ENCODE results near the gene AHSA1.

The AHSA1 gene

GRCh38 chr14:77469067-77469505 lies 11.2 kb downstream of the AHSA1 start:
- no peak for DNase-seq
- intact Hi-C loops (cut with DNase I) = no loop called here

- intact Hi-C loops (cut with DNase I) = no loop called here
- no peak for DNase-seq
Observed at GRCh38 chr14:77469539-77469938, 11.6 kb downstream of the AHSA1 start.

- DNase-seq = no peak
- intact Hi-C loops (cut with DNase I) = no loop called here
Observed at GRCh38 chr14:77470224-77470870, 12.5 kb downstream of the AHSA1 start.

GRCh38 chr14:77473921-77474320 lies 16.0 kb downstream of the AHSA1 start:
- intact Hi-C loops (cut with DNase I) = no loop called here

GRCh38 chr14:77474479-77475177 lies 16.7 kb downstream of the AHSA1 start:
- intact Hi-C loops (cut with DNase I) = no loop called here
- DNase-seq = no peak

More at GRCh38 chr14:77473921-77474320, 16.0 kb downstream of the AHSA1 start:
- DNase-seq = no peak

GRCh38 chr14:77475432-77476115 lies 17.7 kb downstream of the AHSA1 start:
- intact Hi-C loops (cut with DNase I) = no loop called here
- peak in 1 of 42 donors; percentile 9 for DNase-seq

- DNase-seq = peak in 1 of 42 donors; percentile 2
- intact Hi-C loops (cut with DNase I) = no loop called here
Observed at GRCh38 chr14:77478029-77478428, 20.1 kb downstream of the AHSA1 start.

GRCh38 chr14:77478796-77479195 lies 20.9 kb downstream of the AHSA1 start:
- DNase-seq = no peak
- intact Hi-C loops (cut with DNase I) = no loop called here

- DNase-seq = no peak
- intact Hi-C loops (cut with DNase I) = no loop called here
Observed at GRCh38 chr14:77482422-77482821, 24.5 kb downstream of the AHSA1 start.

GRCh38 chr14:77485256-77485655 lies 27.4 kb downstream of the AHSA1 start:
- no peak for DNase-seq
- intact Hi-C loops (cut with DNase I) = no loop called here

- DNase-seq = no peak
- intact Hi-C loops (cut with DNase I) = no loop called here
Observed at GRCh38 chr14:77485901-77486678, 28.2 kb downstream of the AHSA1 start.

GRCh38 chr14:77488558-77488957 lies 30.7 kb downstream of the AHSA1 start:
- intact Hi-C loops (cut with DNase I) = no loop called here

GRCh38 chr14:77489041-77489440 lies 31.1 kb downstream of the AHSA1 start:
- intact Hi-C loops (cut with DNase I) = no loop called here
- no peak for DNase-seq

More at GRCh38 chr14:77488558-77488957, 30.7 kb downstream of the AHSA1 start:
- no peak for DNase-seq

- intact Hi-C loops (cut with DNase I) = no loop called here
- no peak for DNase-seq
Observed at GRCh38 chr14:77490347-77490986, 32.6 kb downstream of the AHSA1 start.

GRCh38 chr14:77491056-77491455 lies 33.2 kb downstream of the AHSA1 start:
- DNase-seq = no peak
- intact Hi-C loops (cut with DNase I) = no loop called here

GRCh38 chr14:77495334-77495733 lies 37.4 kb downstream of the AHSA1 start:
- intact Hi-C loops (cut with DNase I) = no loop called here
- DNase-seq = no peak

- peak; percentile 9 to 88 (median 70) for DNase-seq
- intact Hi-C loops (cut with DNase I) = no loop called here
Observed at GRCh38 chr14:77498120-77498979, 40.5 kb downstream of the AHSA1 start, which contains the start of gene ISM2. ISM2 (minus strand) TSS chr14:77498816; CDS start chr14:77498793, 23 bp downstream.

GRCh38 chr14:77498984-77499527 lies 41.2 kb downstream of the AHSA1 start:
- peak in 7 of 42 donors; percentile 10 to 38 (median 14) for DNase-seq
- intact Hi-C loops (cut with DNase I) = no loop called here

Measured in head of caudate nucleus (tissue), 42 donors.